ENCODE data around the gene EQTN. TPM values are rescaled to one million over a fixed set of nuclear protein-coding genes. Genes with fewer than 3 reads are reported as not detected.

Gene EQTN
- total and polyA plus RNA-seq, 2 of the 8 experiments (the other 6 are each of a cell fraction or from before 2014, with no cell fraction given), result 0.23 TPM; not detected in 1

DNA sequence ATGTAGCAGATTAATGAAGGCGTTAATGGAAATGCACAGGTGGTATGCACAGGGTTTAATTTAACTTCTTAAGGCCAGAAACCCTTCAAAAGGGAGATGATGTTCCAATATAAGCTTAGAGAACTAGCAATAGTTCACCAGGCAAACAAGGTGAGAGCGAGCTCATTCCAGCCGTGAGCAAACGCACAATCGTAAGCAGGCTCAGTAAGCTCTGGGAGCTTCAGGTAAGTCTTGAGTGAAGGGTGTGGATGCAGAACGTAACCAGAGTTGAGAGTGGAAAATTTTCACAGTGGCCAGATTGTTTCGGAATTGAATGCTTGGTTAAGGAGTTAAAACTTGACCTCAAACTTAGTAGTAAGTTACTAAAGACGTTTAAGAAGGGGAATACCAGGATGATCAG is 5.7 kb downstream of the EQTN start (continued):
- TF ChIP-seq, protein P1, sequence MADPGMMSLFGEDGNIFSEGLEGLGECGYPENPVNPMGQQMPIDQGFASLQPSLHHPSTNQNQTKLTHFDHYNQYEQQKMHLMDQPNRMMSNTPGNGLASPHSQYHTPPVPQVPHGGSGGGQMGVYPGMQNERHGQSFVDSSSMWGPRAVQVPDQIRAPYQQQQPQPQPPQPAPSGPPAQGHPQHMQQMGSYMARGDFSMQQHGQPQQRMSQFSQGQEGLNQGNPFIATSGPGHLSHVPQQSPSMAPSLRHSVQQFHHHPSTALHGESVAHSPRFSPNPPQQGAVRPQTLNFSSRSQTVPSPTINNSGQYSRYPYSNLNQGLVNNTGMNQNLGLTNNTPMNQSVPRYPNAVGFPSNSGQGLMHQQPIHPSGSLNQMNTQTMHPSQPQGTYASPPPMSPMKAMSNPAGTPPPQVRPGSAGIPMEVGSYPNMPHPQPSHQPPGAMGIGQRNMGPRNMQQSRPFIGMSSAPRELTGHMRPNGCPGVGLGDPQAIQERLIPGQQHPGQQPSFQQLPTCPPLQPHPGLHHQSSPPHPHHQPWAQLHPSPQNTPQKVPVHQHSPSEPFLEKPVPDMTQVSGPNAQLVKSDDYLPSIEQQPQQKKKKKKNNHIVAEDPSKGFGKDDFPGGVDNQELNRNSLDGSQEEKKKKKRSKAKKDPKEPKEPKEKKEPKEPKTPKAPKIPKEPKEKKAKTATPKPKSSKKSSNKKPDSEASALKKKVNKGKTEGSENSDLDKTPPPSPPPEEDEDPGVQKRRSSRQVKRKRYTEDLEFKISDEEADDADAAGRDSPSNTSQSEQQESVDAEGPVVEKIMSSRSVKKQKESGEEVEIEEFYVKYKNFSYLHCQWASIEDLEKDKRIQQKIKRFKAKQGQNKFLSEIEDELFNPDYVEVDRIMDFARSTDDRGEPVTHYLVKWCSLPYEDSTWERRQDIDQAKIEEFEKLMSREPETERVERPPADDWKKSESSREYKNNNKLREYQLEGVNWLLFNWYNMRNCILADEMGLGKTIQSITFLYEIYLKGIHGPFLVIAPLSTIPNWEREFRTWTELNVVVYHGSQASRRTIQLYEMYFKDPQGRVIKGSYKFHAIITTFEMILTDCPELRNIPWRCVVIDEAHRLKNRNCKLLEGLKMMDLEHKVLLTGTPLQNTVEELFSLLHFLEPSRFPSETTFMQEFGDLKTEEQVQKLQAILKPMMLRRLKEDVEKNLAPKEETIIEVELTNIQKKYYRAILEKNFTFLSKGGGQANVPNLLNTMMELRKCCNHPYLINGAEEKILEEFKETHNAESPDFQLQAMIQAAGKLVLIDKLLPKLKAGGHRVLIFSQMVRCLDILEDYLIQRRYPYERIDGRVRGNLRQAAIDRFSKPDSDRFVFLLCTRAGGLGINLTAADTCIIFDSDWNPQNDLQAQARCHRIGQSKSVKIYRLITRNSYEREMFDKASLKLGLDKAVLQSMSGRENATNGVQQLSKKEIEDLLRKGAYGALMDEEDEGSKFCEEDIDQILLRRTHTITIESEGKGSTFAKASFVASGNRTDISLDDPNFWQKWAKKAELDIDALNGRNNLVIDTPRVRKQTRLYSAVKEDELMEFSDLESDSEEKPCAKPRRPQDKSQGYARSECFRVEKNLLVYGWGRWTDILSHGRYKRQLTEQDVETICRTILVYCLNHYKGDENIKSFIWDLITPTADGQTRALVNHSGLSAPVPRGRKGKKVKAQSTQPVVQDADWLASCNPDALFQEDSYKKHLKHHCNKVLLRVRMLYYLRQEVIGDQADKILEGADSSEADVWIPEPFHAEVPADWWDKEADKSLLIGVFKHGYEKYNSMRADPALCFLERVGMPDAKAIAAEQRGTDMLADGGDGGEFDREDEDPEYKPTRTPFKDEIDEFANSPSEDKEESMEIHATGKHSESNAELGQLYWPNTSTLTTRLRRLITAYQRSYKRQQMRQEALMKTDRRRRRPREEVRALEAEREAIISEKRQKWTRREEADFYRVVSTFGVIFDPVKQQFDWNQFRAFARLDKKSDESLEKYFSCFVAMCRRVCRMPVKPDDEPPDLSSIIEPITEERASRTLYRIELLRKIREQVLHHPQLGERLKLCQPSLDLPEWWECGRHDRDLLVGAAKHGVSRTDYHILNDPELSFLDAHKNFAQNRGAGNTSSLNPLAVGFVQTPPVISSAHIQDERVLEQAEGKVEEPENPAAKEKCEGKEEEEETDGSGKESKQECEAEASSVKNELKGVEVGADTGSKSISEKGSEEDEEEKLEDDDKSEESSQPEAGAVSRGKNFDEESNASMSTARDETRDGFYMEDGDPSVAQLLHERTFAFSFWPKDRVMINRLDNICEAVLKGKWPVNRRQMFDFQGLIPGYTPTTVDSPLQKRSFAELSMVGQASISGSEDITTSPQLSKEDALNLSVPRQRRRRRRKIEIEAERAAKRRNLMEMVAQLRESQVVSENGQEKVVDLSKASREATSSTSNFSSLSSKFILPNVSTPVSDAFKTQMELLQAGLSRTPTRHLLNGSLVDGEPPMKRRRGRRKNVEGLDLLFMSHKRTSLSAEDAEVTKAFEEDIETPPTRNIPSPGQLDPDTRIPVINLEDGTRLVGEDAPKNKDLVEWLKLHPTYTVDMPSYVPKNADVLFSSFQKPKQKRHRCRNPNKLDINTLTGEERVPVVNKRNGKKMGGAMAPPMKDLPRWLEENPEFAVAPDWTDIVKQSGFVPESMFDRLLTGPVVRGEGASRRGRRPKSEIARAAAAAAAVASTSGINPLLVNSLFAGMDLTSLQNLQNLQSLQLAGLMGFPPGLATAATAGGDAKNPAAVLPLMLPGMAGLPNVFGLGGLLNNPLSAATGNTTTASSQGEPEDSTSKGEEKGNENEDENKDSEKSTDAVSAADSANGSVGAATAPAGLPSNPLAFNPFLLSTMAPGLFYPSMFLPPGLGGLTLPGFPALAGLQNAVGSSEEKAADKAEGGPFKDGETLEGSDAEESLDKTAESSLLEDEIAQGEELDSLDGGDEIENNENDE (IDR thresholded peaks at IDR 0.05; ENCODE audit: insufficient replicate concordance, low read length), result no peak
- TF ChIP-seq BRCA1 (IDR thresholded peaks at IDR 0.05; ENCODE audit: low read depth, low read length) (no peak), SIN3A (conservative IDR thresholded peaks at IDR 0.05 in 1 of 2, IDR thresholded peaks at IDR 0.05 in 1 of 2; ENCODE audit: low read depth in 1 of 2, low read length in 2 of 2) (no peak), POLR2A (IDR thresholded peaks at IDR 0.05; ENCODE audit: control extremely low read depth in 1 of 2, low read depth in 2 of 2, low read length in 2 of 2) (no peak)

Measured in H1 (cell line).